GM21529 (cell line): ENCODE measurements around the gene TRPV6.

Experiments used
- ATAC-seq: cut with Tn5 transposase; IDR thresholded peaks from one replicate; pipeline ENCODE4 v1.9.1; 2021; ENCODE audit not compliant: unreplicated experiment

TRPV6 gene

GRCh38 chr7:142908921-142909890 lies 23.7 kb upstream of the TRPV6 start:
- ATAC-seq, result no peak

- ATAC-seq, result no peak
Observed at GRCh38 chr7:142908290-142908689, 22.7 kb upstream of the TRPV6 start.

GRCh38 chr7:142906643-142907042 lies 21.1 kb upstream of the TRPV6 start:
- no peak for ATAC-seq

GRCh38 chr7:142905759-142906158 lies 20.2 kb upstream of the TRPV6 start:
- ATAC-seq, result no peak

GRCh38 chr7:142904128-142904527 lies 18.6 kb upstream of the TRPV6 start:
- ATAC-seq, result no peak

GRCh38 chr7:142901426-142902259 lies 16.1 kb upstream of the TRPV6 start:
- no peak for ATAC-seq

- no peak for ATAC-seq
Observed at GRCh38 chr7:142899661-142900060, 14.1 kb upstream of the TRPV6 start.

GRCh38 chr7:142898377-142899170 lies 13.0 kb upstream of the TRPV6 start:
- ATAC-seq, result no peak

- no peak for ATAC-seq
Observed at GRCh38 chr7:142897691-142898090, 12.1 kb upstream of the TRPV6 start.

GRCh38 chr7:142896741-142897379 lies 11.3 kb upstream of the TRPV6 start:
- no peak for ATAC-seq

- no peak for ATAC-seq
Observed at GRCh38 chr7:142896151-142896550, 10.6 kb upstream of the TRPV6 start.

GRCh38 chr7:142894985-142895593 lies 9.5 kb upstream of the TRPV6 start:
- no peak for ATAC-seq

GRCh38 chr7:142894112-142894984 lies 8.8 kb upstream of the TRPV6 start:
- no peak for ATAC-seq

- no peak for ATAC-seq
Observed at GRCh38 chr7:142892951-142893350, 7.4 kb upstream of the TRPV6 start.

- ATAC-seq, result no peak
Observed at GRCh38 chr7:142891490-142892082, 6.0 kb upstream of the TRPV6 start.

GRCh38 chr7:142890874-142891485 lies 5.4 kb upstream of the TRPV6 start:
- ATAC-seq, result no peak

GRCh38 chr7:142889816-142890215 lies 4.3 kb upstream of the TRPV6 start:
- no peak for ATAC-seq

GRCh38 chr7:142887282-142888015 lies 1.9 kb upstream of the TRPV6 start:
- ATAC-seq, result no peak
